Uterus (tissue), 4 donors: ENCODE data around the gene PSD4. TPM values are rescaled to one million over a fixed set of nuclear protein-coding genes. Genes with fewer than 3 reads are reported as not detected.

Source experiments
- DNase-seq, 2 donors: peaks; one replicate each; pipeline ENCODE4 v3.0.0-alpha.2; 2019 to 2020
- H3K27ac ChIP-seq, 2 donors: fragments of 200-600 bp; sonication (generic); 1 replicate in 1 of 2; 2 replicates in 1 of 2; pipeline ENCODE4 v1.5.1; 2016 to 2018
- H3K27me3 ChIP-seq, 2 donors: fragments of 200-600 bp; sonication (generic); one replicate each; pipeline ENCODE4 v1.5.1; 2018 to 2019; ENCODE audit warnings: control low read depth in 1 of 2
- H3K36me3 ChIP-seq, 2 donors: fragments of 200-600 bp; sonication (generic); one replicate each; pipeline ENCODE4 v1.5.1; 2019; ENCODE audit warnings: control low read depth in 1 of 2
- H3K4me1 ChIP-seq, 2 donors: fragments of 200-600 bp; sonication (generic); one replicate each; pipeline ENCODE4 v1.5.1; 2018 to 2019; ENCODE audit warnings: control low read depth in 1 of 2
- H3K4me3 ChIP-seq, 2 donors: fragments of 200-600 bp; sonication (generic); 1 replicate in 1 of 2; 2 replicates in 1 of 2; pipeline ENCODE4 v1.5.1; 2018 to 2019; ENCODE audit warnings: mild to moderate bottlenecking in 1 of 2
- H3K9me3 ChIP-seq, 2 donors: fragments of 200-600 bp; sonication (generic); one replicate each; pipeline ENCODE4 v1.5.1; 2019; ENCODE audit warnings: control low read depth in 1 of 2
- POLR2A ChIP-seq, 2 donors: fragments of 450-650 bp; IDR thresholded peaks; one replicate each; pipeline ENCODE4 v1.6.1; 2016; ENCODE audit warnings: antibody characterized with exemption in 2 of 2, mild to moderate bottlenecking in 1 of 2, moderate library complexity in 1 of 2
- intact Hi-C: fragments of 100-400 bp; cut with DNase I; formaldehyde crosslinking; loops from one replicate; pipeline ENCODE4 v1.15.1; 2023; ENCODE audit warnings: low total_unique reads
- total RNA-seq, 4 donors: library from RNA; depleted of rRNA in 3 of 4; stranded (reverse); fragments of >200 nt in 3 of 4; gene quantifications; one replicate each; pipeline versions ENCODE4 v1.1.0 to v1.2.4, GENCODE V29; 2014 to 2023
- TF ChIP-seq, protein P1 (sequence below), 4 experiments: fragments of 200-600 bp in 2 of 4; fragments of 450-650 bp in 2 of 4; sonication (generic) in 2 of 4; IDR thresholded peaks; one replicate each; pipeline ENCODE4 v1.5.1; 2016 to 2019; ENCODE audit warnings: antibody characterized with exemption in 4 of 4, mild to moderate bottlenecking in 2 of 4, moderate library complexity in 1 of 4
- donor health status: DM: yes; HTN: yes; CAD: no.

The PSD4 gene
- total RNA-seq, 4 donors from 2014 or later: 1.8 to 31.8 (median 7.6) TPM

DNA sequence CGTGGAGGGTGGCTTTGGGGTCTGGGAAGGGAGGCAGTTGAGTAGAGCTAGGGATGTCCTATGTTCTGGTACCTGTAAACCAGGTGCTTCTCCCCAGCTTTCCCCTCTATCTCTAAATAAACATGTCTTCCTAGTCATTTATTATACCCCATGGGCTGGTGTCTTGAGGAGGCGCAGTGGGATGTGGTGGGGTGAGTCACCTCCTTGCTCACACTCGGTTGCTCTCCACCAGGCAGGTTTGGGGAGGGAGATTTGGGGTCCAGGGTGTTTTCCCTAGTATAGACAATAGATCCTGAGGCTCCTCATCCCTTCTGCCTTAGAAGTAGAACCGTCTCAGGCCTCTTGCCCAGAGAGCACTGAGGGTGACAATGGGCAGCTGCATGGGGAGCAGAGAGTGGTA is 5.1 kb downstream of the PSD4 start:
- intact Hi-C loops: no loop called here
- H3K36me3 ChIP-seq: no peaks in the 10 kb centered on the region
- H3K9me3 ChIP-seq: no peaks in the 10 kb centered on the region
- TF ChIP-seq, protein P1, sequence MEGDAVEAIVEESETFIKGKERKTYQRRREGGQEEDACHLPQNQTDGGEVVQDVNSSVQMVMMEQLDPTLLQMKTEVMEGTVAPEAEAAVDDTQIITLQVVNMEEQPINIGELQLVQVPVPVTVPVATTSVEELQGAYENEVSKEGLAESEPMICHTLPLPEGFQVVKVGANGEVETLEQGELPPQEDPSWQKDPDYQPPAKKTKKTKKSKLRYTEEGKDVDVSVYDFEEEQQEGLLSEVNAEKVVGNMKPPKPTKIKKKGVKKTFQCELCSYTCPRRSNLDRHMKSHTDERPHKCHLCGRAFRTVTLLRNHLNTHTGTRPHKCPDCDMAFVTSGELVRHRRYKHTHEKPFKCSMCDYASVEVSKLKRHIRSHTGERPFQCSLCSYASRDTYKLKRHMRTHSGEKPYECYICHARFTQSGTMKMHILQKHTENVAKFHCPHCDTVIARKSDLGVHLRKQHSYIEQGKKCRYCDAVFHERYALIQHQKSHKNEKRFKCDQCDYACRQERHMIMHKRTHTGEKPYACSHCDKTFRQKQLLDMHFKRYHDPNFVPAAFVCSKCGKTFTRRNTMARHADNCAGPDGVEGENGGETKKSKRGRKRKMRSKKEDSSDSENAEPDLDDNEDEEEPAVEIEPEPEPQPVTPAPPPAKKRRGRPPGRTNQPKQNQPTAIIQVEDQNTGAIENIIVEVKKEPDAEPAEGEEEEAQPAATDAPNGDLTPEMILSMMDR (IDR thresholded peaks at IDR 0.05): no peak
- TF ChIP-seq POLR2A (IDR thresholded peaks at IDR 0.05): no peak
- no peak overlapping the region for H3K4me3 ChIP-seq
- H3K4me1 ChIP-seq: no peaks in the 10 kb centered on the region
- no peaks in the 10 kb centered on the region for H3K27me3 ChIP-seq
- no peak for DNase-seq
- no peak overlapping the region for H3K27ac ChIP-seq

DNA sequence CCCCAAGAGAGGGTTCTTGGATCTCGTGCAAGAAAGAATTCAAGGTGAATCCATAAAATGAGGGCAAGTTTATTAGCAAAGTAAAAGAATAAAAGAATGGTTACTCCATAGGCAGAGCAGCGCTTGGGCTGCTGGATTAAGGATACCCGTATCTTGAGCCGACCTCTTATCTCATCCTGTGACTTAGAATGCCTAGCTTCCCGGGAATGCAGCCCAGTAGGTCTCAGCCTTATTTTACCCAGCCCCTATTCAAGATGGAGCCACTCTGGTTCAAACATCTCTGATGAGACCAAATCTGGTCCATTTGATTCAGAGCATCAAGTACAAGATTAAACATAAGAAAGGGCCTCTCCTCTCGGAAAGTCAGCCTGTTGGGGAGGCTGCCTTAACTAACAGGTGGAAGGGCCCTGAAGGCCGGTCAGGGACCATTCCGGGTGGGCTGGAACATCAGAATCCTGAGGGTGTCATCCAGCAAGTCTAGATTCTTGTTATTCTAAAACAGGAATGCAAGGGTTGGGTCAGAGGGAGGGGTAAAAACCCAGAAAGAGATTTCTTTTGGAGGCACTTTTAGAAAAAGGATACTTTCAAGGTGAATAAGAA is 5.8 kb downstream of the PSD4 start:
- intact Hi-C loops: no loop called here
- no peak overlapping the region for H3K27ac ChIP-seq
- H3K4me3 ChIP-seq: no peak overlapping the region
- DNase-seq: no peak
- no peaks in the 10 kb centered on the region for H3K27me3 ChIP-seq
- TF ChIP-seq POLR2A (IDR thresholded peaks at IDR 0.05): no peak
- TF ChIP-seq, protein P1 (IDR thresholded peaks at IDR 0.05): no peak
- H3K36me3 ChIP-seq: no peaks in the 10 kb centered on the region
- no peaks in the 10 kb centered on the region for H3K9me3 ChIP-seq
- no peaks in the 10 kb centered on the region for H3K4me1 ChIP-seq

DNA sequence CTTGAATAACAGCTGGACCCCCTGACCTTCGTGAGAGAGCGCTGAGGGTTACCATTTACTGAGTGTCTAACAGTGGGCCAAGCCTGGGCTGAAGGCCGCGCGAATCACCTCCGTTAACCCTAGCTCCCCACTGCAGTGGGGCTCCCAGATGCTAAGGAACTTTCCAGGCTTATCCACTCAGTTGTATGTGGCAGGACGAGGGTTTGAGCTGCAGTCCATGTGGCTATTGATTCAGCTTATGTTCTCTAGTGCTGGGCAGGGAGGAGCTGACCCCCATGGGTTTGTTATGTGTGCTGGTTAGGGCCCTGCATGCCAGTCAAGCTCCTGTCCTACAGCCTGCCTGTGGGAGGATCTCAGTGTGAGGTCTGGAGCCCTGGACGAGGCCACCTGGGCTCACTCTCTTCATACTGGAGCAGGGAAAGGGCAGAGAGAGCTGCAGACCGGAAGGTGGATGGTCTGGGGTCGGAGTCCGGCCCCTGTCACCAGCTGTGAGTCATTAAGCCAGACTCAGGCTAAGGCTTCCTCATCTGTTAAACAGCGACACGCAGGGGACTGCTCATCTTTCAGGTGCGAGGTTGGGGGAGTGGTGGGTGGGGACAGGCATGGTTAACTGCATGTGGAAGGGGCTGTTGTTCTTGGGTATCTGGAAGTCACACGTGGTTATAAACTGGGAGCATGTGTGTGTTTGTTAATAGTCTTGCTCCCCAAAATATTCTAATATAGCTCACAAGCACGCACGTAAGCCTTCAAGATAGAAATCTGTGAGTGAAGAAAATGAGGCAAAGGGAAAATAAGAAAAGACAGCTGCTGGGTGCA is 6.6 kb downstream of the PSD4 start:
- Histone ChIP-seq H3K36me3 (no peaks in the 10 kb centered on the region), H3K9me3 (no peaks in the 10 kb centered on the region), H3K27me3 (no peaks in the 10 kb centered on the region), H3K27ac (no peak overlapping the region), H3K4me1 (no peaks in the 10 kb centered on the region), H3K4me3 (no peak overlapping the region)
- DNase-seq: no peak
- intact Hi-C loops: no loop called here
- TF ChIP-seq, protein P1 (IDR thresholded peaks at IDR 0.05): no peak
- TF ChIP-seq POLR2A (IDR thresholded peaks at IDR 0.05): no peak

DNA sequence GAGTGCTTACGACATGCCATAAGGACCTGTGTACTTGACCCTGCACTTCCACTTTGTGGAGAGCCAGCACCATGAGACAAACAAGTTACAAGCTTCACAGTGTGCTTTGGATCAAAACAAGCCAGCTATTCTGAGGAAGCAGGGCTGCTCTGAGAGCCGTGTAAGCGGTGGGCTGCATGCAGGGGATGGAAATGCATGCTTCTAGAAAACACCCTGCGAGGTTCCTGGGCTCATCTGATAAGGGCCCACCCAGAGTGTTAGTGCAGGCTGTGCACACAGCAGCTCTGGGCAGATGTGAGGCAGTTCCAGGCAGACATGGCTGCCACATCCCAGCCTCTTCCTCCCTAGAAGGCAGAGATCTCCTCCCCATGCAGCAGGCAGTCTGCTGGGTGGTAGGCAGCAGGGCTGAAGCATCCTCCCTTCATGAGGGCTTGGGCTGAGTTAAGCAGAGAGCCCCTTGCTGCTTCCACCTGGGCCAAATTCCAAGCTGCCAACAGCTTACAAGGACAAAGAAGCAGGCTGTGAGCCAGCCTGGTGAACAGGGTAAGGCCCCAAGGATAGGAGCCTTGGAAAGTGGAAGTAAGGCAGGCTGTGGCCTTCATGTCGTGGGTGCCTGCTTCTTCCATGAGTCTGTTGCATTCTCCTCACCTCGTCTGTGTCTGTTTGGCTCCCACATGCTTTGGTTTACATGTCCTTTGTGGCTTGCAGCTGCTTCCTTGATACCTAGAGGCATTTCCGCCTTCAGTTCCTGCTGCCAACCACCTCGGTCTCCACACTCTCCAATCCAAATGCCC is 7.7 kb downstream of the PSD4 start:
- Histone ChIP-seq H3K27me3 (no peaks in the 10 kb centered on the region), H3K27ac (no peak overlapping the region), H3K4me1 (no peaks in the 10 kb centered on the region), H3K4me3 (no peak overlapping the region), H3K9me3 (no peaks in the 10 kb centered on the region), H3K36me3 (no peaks in the 10 kb centered on the region)
- intact Hi-C loops: no loop called here
- DNase-seq: no peak
- TF ChIP-seq POLR2A (IDR thresholded peaks at IDR 0.05): no peak
- TF ChIP-seq, protein P1 (IDR thresholded peaks at IDR 0.05): no peak
